Right ventricle myocardium superior (tissue), 1 donor: Measurements from ENCODE around the gene PRDM16. TPM values are rescaled to one million over a fixed set of nuclear protein-coding genes. Genes with fewer than 3 reads are reported as not detected.
"Not testable (repeated sequence)": the region's sequence is repeated elsewhere in the genome, so short reads cannot be mapped to it uniquely, and the experiment has no call there.

Source experiments
- ATAC-seq: fragments of 200-7000 bp; cut with Tn5 transposase; one replicate; pipeline ENCODE4 v1.9.1; 2020; ENCODE audit warnings: mild to moderate bottlenecking; ENCODE audit not compliant: poor library complexity
- DNase-seq: peaks from one replicate; pipeline ENCODE4 v3.0.0-alpha.2; 2020
- intact Hi-C: fragments of 100-400 bp; cut with DNase I; formaldehyde crosslinking; loops from one replicate; pipeline ENCODE4 v1.11.2; 2022
- total RNA-seq: library from RNA; stranded (reverse); fragmentation: NEBNext Ultra II Directional; extraction: Animal tissue kit (Norgen Biotek cat#: 25700); gene quantifications from one replicate; pipeline ENCODE4 v1.2.1, GENCODE V29; 2021
- donor health status: DM: no; HTN: yes; CAD: no; lungs with severe emphysema.

The PRDM16 gene
- total RNA-seq, 1 donor from 2014 or later, result 14.2 TPM

DNA sequence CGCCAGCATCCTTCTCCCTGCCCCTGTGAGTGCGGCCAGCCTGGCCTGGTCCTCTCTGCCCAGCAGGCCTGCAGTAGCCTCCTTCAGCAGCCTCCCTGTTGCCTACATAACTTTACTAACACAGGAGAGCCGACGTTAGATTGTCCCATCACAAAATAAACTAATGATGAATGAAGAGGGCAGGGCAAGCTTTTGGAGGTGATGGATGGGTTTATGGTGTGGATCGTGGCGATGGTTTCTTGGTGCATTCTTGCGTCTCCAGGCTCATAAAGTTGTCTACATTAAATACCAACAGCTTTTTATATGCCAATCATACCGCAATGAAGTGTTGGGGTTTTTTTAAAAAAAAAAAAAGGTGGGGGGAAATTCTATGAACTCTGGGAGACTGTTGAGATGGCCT is 164.5 kb downstream of the PRDM16 start:
- intact Hi-C loops, result no loop called here
- no peak for ATAC-seq
- no peak for DNase-seq

GRCh38 chr1:3234281-3234680 is 165.3 kb downstream of the PRDM16 start:
- DNase-seq (no peak), ATAC-seq (no peak)
- intact Hi-C loops, result no loop called here

DNA sequence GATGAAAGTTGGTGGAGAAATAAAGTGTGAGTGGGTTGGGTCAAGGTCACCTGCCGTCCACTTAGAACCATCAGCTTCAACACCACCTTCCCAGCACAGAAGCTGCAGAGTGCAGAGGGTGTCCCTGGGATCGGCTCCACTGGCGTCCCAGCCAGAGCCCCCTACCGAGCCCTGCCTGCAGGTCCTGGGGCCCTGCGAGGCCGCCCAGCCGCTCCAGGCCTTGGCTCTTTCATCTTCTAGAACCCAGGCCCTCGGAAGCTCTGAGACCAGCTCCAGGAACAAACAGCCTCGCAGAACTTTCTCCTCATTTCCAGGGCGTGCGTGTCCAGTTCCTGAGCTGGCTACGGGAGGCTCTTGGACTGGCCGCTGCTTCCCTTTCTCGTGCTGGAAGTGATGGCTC is 166.0 kb downstream of the PRDM16 start:
- no peak for ATAC-seq
- no peak for DNase-seq
- intact Hi-C loops, result no loop called here

- DNase-seq (no peak), ATAC-seq (no peak)
- intact Hi-C loops, result no loop called here
Measured at GRCh38 chr1:3235496-3235895, 166.5 kb downstream of the PRDM16 start.

DNA sequence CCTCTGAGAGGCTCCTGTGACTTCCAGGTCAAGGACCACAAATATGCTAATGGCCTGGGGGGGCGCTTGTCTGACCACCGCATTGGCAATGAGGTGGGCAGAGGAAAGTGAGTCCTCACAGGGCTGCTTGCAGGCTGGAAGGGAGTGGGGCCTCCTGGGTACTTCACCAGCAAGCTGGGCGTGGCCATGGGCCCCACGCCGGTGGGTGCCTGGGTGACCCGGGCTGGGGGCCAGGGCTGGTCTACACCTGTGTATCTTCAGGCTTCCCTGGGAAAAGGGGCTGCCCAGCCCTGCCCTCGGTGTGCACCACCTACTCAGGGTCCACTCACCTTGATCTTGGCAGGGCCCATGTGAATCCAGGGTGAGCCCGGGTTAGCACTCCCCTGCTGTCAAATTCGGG is 167.4 kb downstream of the PRDM16 start:
- no peak for ATAC-seq
- no peak for DNase-seq
- intact Hi-C loops, result no loop called here

GRCh38 chr1:3236955-3237354 is 168.0 kb downstream of the PRDM16 start:
- ATAC-seq, result no peak

DNA sequence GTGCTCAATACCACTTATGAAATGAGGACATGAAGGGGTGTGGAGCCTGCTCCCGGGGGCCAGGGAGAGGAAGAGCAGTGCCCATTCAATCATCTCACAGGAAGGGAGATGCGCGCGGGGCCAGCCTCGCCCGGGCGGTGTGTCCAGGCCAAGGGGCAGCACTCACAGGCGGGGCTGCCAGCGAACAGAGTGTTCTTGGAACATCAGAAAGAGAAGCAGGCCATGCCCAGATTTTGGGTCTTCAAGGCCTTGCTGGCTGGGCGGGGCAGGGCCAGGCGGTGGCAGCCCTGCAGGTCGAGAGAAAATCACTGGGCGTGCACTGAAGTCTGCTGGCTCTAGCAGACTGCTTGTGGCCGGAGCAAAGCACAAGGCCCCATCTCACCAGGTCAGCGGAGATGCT is 168.6 kb downstream of the PRDM16 start:
- no peak for DNase-seq
- intact Hi-C loops, result no loop called here
- no peak for ATAC-seq

More at GRCh38 chr1:3236955-3237354, 168.0 kb downstream of the PRDM16 start:
- DNase-seq, result no peak
- intact Hi-C loops, result no loop called here

DNA sequence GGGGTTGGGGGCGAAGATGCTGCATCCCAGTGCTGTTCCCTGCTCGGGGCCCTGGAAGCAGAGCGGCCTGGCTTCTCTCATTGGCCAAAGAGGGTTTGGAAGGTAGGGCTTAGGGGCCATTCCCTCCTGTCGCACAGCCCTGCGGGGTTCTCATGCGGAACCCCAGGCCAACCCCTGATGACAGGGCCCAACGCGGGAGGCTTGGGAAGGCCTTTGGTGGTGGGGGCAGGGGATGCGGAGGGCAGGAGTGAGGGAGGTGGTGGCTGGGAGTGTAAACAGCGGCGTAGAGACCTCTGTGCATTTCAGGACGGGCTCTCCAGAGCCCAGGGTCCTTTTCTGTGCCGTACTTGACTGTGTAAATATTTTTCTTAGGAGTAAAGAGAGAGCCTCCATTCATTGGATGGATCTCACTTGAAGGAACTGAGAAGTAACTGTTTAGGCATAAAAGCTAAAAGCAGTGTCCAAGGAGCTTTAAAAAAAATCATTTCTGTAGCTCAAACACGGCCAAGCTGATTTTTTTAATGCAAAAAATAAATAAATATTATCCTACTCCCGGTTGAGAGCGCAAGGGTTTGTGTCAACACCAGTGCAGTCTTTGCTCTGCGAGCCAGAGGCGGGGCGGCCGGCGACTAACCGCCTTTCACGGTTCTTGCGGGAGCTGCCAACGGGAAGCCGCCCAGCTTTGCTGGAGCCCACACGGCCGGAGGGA is 169.1 kb downstream of the PRDM16 start:
- ATAC-seq (no peak), DNase-seq (no peak)
- intact Hi-C loops, result no loop called here

- ATAC-seq, result no peak
- no peak for DNase-seq
- intact Hi-C loops, result no loop called here
Measured at GRCh38 chr1:3238703-3239278, 169.8 kb downstream of the PRDM16 start.

GRCh38 chr1:3239991-3240390 is 171.0 kb downstream of the PRDM16 start:
- intact Hi-C loops, ATAC-seq, DNase-seq: not testable (repeated sequence)

DNA sequence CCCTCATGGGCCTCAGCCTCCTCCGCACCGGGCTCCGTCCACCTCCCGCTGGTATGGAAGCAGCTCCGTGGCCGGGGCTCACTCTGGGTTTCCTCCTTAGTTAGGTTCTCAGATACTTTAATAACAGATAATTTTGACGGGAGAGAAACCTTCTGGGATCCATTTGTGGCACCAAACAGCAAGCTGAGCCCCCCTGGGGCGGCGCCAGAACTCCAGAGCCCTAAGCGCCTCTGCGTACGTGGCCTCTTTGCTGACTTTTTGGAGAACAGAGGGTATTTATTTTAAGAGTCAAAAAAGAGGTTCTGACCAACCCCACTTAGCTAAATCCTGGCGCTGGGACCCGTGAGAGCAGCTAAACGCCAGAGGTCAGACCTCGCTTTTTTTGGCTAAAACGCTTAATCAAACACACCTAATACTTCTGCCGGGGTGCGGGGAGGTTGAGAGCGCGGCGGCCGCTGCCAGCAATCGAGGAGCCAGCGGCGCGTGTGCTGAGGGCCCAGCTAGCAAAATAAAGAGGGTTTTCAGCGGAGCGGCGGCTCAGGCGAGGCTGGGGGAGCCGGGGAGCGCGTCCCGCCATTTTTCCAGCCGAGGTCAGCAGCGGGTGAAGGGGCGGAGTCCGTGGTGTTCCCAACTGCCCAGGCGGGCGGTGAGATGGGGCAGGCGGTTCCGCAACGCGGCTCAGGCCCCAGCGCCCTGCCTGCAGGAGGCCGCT is 171.7 kb downstream of the PRDM16 start:
- ATAC-seq (no peak), DNase-seq (no peak)
- intact Hi-C loops, result no loop called here

DNA sequence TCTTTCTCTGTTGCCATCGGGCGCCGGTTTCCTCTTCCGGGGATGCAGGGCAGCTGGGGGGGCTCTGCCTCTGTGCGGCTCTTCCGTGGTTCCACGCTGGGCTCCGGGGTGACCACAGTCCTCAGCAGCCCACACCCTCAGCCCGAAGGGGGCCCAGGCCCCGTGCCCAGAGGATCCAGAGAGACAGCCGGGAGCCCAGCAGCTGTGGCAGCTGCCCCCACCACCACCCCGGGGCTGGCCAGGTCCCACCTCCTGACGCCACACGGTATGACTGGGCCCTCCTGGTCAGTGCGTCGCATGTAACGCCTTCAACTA is 172.2 kb downstream of the PRDM16 start:
- DNase-seq (no peak), ATAC-seq (no peak)
- intact Hi-C loops, result no loop called here

GRCh38 chr1:3241673-3242407 is 172.8 kb downstream of the PRDM16 start:
- intact Hi-C loops, result no loop called here
- ATAC-seq (no peak), DNase-seq (no peak)

GRCh38 chr1:3242408-3243260 is 173.6 kb downstream of the PRDM16 start:
- intact Hi-C loops, result no loop called here
- DNase-seq (no peak), ATAC-seq (no peak)

DNA sequence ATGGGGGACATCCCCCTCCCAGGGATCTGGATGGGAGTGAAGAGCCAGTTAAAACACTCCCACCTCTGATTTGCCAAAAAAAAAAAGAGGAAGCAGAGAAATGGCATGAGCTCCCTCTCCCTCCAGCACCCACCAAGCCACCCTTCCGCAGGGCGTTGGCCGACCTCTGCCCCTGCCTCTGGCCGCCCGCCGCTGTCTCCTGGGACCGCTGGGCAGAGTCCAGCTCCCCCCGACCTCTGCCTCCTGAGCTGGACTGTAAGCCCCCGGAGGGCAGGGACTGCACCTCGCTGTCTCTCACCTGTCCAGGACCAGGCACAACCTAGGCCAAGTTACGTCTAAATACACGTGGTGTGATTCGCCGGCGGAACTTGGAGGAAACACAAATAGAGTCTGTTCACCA is 174.3 kb downstream of the PRDM16 start:
- ATAC-seq (no peak), DNase-seq (no peak)
- intact Hi-C loops, result no loop called here

DNA sequence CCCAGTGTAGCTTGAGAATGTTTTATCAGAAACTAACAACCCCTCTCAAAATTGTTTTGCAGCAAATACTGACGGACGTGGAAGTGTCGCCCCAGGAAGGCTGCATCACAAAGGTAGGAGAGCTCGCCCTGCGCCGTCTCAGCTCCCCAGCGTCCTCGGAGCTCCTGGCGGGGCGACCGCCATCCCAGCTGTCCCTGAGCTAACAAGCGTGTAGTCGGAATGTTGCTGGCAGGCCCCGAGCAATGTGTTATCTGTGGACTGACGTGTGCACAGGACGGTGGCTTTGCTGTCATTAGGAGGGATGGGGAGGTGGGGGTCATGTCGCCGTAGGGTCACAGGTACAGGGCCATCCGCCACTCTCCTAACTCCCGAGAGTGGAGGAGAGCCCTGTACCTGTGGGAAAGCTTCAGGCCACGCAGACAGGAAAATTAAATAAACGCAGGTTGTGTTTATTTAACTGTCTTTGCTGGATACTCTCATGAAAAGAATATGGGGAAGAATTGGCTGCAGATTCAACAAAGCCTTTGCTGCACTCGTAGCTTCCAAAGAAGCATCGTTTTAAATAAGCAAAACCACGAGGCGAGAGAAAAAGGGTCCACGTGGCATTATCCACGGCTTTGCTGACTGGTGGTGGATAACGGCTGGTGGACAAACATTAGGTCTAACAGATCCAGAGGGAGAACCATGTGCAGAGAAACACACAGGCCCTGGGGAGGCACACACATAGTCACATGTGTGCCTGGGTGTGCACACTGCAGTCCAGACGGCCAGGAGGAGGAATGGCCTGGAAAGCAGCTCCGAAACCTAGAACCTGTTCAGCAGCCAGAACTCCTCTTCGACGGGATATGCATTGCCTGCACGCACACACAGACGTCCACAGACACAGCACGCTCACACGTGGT is 175.3 kb downstream of the PRDM16 start:
- ATAC-seq, result peak; percentile 13

DNA sequence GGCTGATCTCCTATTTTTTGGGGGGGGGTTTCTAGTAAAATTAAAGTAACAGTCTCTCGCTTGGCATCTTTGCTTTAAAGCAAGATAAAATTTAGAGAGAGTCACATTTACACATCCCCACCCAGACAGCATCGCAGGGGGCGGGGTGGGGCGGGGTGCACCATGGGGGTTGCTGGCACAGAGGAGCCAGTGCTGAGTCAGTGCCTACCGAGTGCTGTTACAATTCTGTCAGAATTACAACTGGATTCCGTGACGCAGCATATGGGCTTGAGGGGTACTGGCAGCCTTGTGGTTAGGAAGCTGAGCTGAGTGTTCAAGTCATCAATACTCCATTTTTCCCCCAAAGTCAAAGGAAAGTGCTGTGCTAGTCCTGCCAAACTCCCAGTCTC is 175.9 kb downstream of the PRDM16 start:
- no peak for DNase-seq
- no peak for ATAC-seq
- intact Hi-C loops, result no loop called here

More for the DNA sequence above, 175.3 kb downstream of the PRDM16 start:
- no peak for DNase-seq
- intact Hi-C loops, result no loop called here

- intact Hi-C loops, result no loop called here
- no peak for ATAC-seq
- DNase-seq, result no peak
Measured at GRCh38 chr1:3245344-3245743, 176.3 kb downstream of the PRDM16 start.
